Astrocyte (in vitro differentiated cells and primary cell): ENCODE data around the gene UHRF2.

Experiments
- CTCF ChIP-seq: IDR thresholded peaks from 2 replicates; pipeline ENCODE4 v1.5.1; 2011; ENCODE audit warnings: low read depth, mild to moderate bottlenecking, inconsistent platforms, low read length, moderate library complexity; ENCODE audit not compliant: insufficient read depth
- EZH2 ChIP-seq: IDR thresholded peaks from 2 replicates; pipeline ENCODE4 v1.6.1; 2012; ENCODE audit warnings: mild to moderate bottlenecking, low read length, inconsistent platforms; ENCODE audit not compliant: insufficient read depth

GRCh38 chr9:6443661-6444060 is 30.7 kb downstream of the UHRF2 start:
- no peak for TF ChIP-seq CTCF
- no peak for TF ChIP-seq EZH2
